Cerebellar cortex (tissue), 1 donor: ENCODE data around the gene SREBF1.
A peak's percentile ranks its signal among the peaks of the same experiment; 100 is the strongest.

Source experiments
- DNase-seq: peaks from one replicate; pipeline ENCODE4 v3.0.0-alpha.2; 2015; ENCODE audit warnings: low spot score

The SREBF1 gene

GRCh38 chr17:17824119-17824782 is 12.5 kb downstream of the SREBF1 start:
- DNase-seq = peak; percentile 52

- DNase-seq = peak; percentile 86
These were observed 13.2 kb downstream of the SREBF1 start for GRCh38 chr17:17823433-17824118.

DNA sequence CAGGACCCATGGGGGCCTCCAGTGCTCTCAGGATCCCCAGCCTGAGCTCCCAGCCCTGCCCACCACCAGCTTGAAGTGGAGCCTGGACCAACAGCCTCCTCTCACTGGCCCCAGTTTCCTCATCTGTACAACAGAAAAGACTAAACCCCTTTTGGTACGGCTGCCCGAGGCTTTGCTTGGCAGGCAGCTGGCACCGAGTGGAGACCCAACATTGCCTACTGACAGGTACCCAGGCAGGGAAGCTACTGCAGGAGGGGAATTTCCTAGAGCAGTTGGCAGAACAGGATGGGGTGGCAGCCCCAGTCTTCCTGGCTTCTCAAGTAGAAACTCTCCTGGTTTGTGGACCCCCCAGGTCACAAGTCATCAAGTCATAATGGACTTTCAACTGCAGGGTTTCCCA is 14.2 kb downstream of the SREBF1 start:
- no peak for DNase-seq

DNA sequence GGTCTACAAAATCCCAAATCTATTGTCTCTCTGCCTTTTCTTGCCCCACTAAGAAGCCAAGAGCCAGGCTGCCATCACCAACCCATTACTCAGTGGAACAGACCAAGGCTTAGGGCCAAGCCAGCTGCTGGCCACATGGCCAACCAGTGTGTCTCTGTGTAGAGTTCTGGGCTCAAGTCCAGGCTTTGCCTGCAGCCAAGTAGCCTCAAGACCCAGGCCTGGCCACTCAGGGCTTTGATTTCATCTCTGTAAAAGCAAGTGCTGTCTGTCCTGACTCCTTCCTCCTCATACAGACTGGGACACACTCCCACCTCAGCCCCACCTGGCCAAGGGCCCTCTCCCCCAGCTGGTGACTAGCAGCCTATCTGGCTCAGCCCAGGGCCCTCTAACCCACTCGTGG is 14.6 kb downstream of the SREBF1 start:
- peak; percentile 68 for DNase-seq

DNA sequence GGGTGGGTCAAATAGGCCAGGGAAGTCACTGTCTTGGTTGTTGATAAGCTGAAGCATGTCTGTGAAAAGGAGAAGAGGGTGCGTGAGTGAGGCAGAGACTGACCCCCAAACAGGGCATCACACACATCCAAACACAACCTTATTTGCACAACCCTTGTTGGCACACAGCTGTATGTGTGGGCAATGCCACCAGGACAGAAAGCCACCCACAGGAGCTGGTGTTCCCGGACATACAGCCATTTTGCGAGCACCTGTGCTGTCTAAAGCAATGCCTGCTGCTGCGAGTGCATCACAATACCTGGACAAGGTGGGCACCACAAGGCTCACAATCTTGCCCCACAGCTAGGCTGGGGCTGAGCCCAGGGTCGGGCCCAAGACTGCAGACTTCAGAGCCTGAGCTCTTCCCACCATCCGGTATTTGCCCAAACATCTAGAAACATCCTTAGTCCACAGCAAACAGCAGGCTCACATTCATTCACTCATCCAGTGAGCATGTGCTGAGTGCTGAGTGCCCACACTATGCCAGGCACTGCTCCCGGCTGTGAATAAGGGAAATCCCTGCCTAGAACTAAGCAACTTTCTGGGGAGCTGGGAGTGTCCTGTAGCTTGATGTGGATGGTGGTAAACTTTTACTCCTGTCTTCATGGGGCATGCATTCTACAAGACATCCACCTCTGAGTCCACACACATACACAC is 16.2 kb downstream of the SREBF1 start:
- no peak for DNase-seq

DNA sequence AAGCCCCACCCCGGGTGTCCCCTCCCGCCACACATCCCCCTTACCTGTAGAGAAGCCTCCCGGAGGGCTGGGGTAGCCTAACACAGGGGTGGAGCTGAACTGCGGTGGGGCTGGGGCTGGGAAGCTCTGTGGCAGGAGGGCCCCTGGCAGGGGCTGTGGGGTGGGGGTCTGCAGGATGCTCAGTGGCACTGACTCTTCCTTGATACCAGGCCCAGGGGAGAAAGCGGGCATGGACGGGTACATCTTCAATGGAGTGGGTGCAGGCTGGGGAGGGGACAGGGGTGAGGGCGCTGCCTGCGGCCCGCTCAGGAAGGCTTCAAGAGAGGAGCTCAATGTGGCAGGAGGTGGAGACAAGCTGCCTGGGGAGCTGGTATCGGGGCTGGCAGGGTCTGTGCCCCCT is 16.7 kb downstream of the SREBF1 start:
- DNase-seq = no peak

GRCh38 chr17:17819561-17819995 is 17.2 kb downstream of the SREBF1 start:
- peak; percentile 58 for DNase-seq

DNA sequence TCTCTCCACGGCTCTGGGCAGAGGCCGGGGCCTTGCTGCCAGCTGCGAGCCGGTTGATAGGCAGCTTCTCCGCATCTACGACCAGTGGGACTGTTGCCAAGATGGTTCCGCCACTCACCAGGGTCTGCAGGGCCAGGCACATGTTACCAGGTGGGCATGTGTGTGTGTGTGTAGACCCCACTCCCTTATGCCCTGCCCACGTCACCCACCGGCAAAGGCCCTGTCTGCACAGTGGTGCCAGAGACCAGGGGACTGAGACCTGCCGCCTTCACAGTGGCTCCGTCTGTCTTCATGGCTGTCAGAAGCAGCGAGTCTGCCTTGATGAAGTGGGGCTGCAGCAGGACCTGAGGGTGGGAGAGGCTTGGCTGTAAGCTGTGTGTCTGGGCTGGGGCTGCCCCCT is 17.7 kb downstream of the SREBF1 start:
- DNase-seq = no peak

GRCh38 chr17:17818088-17818526 is 18.7 kb downstream of the SREBF1 start:
- DNase-seq = peak; percentile 71

DNA sequence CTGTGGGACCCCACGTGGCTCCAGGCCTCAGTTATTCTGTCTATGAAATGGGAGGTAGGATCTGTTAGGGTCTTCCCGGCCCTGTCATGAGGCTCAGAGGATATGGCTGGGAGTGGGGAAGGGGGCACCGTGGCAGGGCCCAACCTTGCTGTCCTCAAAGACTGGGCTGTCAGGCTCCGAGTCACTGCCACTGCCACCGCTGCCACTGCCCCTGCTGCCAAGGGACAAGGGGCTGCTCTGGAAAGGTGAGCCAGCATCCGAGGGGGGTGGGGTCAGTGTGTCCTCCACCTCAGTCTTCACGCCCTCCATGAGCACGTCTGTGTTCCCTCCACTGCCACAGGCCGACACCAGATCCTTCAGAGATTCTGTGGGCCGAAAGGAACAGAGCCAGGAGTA is 19.2 kb downstream of the SREBF1 start:
- no peak for DNase-seq

DNA sequence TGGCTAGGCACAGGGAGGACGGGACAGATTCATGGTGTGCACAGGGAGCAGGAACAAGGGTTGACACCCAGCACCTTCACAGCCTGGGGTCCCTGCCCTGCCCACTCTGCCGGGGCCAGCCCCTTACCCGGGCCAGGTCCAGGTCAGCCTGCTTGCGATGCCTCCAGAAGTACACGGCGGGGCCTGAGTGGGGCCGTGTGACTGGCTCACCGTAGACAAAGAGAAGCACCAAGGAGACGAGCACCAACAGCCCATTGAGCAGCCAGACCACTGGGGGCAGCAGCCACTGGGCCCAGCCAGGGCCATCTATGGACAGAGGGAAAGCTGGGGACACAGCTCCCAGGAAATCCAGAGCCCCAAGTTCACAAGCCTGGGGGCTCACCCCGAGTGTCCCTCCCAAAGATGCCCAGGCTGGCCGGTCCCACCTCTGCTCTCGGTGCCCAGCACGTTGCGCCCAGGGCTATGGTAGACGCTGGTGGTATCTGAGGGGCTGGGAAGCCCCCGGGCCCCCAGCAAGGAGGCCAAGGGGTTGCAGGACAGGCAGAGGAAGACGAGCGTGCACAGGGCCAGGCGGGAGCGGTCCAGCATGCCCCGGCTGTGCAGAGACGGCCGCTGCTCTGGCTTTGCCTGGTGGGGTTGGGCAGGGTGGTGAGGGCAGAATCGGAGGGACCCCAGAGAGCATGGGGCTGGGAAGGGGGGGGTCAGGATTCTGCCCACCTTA is 19.8 kb downstream of the SREBF1 start:
- no peak for DNase-seq

DNA sequence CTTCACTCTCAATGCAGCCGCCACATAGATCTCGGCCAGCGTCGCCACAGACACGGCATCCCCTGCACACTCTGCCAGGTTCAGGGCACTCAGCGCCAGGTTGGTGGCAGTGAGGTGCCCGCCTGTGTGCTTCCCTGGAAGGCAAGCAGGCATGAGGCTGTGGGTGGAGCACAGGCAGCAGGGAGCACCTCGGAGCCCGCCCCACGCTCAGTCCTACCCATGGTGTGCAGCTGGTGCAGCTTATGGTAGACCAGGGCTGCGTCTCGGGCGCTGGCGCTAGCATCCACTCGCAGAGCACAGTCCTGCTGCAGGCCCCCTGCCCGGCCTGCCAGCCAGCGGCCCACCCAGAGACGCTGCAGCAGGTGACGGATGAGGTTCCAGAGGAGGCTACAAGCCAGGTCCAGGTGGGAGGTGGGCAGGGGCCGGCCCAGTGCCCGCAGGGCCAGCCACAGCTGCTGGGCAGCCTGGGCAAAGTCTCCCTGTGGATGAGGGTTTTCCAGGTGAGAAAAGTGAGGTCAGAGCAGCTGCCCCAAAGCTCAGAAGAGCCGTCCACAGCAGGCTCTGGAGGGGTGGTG is 20.5 kb downstream of the SREBF1 start:
- peak; percentile 56 for DNase-seq

- peak; percentile 84 for DNase-seq
These were observed 21.2 kb downstream of the SREBF1 start for GRCh38 chr17:17815436-17816200.

DNA sequence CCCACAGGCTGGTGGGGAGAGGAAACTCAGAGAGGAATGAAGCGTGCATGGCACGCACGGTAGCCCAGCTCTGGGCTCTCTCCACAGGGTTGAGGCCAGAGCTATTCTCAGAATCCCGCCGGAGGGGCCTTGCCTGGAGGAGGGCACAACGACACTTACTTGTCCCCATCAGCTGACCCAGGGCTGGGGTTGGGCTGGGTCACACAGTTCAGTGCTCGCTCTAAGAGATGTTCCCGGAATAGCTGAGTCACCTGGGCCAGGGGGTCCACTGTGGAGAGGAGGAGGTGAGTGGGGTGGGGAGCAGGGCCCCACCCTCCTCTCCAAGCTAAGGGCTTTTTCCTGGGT is 21.8 kb downstream of the SREBF1 start:
- DNase-seq = no peak

DNA sequence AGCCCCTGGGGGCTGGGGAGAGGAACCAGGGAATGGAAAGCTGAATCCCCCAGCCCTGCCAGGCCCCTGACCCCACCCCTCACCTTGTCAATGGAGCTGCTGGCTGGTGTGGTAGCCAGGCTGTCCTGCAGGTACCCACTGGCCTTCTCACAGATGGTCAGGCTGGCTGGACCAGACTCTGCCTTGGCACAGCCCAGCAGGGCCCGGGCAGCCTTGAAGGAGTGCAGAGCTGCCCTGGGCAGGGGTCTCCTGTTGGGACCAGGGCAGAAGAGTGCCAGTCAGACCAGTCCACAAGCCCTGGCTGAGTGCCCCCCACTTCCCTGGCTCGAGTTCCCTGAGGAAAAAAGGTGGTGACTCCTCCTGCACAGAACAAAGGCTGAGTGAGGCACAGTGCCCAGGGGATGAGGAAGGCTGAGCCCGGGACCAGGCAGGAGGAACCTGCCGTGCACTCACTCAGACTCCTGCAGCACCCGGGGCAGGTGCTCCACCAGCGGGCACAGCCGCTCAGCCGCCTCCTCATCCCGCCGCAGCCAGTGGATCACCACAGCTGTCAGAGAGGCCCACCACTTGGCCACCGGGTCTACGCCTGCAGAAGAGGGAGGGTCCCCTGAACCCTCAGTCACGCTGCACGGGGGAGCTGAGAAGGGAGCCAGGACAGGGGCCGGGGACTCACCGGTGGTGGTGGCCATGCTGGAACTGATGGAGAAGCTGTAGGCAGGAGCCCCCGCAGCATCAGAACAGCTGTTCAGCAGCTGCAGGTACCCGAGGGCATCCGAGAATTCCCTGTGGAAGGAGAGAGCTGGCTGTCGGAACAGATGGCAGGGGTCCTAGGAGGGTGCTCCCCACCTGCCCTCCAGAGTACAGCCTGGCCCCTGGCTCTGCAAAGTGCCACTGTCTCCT is 22.4 kb downstream of the SREBF1 start:
- DNase-seq = peak; percentile 62

GRCh38 chr17:17813725-17814095 is 23.1 kb downstream of the SREBF1 start:
- no peak for DNase-seq

DNA sequence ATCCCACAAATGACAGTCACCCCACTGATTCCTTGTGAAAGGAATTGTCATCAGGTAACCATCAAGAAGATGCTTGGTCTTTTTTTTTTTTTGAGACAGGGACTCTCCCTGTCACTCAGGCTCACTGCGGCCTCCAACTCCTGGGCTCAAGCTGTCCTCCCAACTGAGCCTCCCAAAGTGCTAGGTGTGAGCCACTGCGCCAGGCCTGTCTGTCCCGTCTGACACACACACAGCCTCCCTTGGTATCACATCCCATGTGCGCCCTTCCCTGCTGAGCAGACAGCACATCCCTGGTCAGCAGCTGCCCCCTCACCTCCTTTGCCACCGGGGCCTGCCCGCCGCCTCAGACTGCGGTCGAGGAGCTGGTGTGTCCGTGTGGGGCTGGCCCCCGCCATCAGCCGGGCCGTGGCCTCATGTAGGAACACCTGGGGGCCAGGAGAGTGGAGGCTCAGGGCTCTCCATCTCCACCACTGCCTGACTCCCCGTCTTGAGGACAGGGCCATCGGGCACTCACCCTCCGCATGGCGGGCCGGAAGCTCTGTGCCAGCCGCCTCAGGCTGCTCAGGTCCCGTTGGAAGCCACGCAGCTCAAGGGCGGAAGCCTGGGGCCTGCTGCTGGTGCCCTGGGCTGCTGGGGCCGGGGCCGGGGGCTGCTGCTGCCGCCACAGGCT is 23.6 kb downstream of the SREBF1 start:
- peak; percentile 38 for DNase-seq

DNA sequence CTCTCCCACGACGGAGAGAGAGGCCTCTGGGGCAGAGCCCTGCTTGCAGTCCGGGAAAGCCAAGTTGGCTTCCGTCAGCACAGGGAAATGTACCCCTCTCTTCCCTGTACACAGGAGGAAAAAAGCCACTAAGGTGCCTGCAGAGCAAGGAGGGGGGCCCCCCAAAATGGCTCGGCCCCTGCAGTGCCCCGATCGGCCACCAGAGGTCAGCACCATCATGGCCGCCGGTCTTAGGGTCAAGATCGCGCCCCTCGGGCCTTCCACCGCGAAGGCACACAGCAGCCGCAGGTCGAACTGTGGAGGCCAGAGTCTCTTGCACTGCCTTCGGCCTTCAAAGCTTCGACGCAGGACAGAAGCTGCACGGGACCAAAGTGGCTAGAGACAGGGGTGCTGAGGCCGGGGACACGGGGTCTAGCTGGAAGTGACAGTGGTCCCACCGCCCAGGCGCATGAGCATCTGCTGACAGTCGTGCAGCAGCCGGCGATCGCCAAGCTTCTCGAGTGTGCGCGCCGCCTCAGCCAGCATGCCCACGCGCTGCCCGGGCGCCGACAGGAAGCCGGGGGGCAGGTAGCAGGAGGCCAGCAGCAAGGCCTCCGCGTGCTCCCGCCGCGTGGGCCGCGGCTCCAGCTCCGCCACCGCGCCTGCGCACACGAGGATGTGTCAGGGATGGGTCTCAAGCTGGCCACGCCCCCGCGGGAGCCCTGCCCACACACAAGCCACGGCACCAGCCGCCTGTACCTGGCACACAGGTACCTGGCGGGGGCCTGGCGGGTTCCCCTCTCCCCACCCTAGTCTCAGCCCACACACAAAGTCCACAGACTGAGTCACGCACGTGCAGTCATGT is 24.4 kb downstream of the SREBF1 start:
- DNase-seq = peak; percentile 85
